GM12892 (cell line): ENCODE data around the gene ART4.

Source experiments
- POLR2A ChIP-seq: IDR thresholded peaks from 2 replicates; pipeline ENCODE4 v1.6.1; 2011; ENCODE audit warnings: low read depth, low read length, control low read depth
- POLR2AphosphoS5 ChIP-seq: IDR thresholded peaks from 2 replicates; pipeline ENCODE4 v1.6.1; 2011; ENCODE audit warnings: low read depth, low read length, control low read depth

DNA sequence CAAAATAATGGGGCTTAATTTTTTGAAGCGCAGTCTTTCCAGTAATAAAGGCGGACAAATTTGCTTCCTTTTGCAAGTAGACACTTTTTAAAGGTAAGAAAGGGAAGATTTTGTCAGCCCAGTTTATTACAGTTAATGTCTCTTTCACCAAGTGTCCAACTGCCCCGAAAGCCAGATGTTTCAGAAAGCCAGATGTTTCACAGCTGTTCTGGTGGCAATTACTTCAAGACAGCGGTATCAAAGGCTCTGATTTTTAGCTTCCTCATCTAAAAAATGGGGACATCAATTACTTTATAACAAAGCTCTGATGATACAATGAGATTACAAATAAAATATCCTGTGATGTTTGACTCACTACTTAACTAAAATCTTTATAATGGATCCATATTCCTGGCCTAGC is 41.1 kb downstream of the ART4 start:
- TF ChIP-seq POLR2A (no peak), POLR2AphosphoS5 (no peak)
